ENCODE measurements around the gene SPECC1L.

SPECC1L gene

GRCh38 chr22:24270556-24271385, at the start of gene SPECC1L:
TSS of gene SPECC1L (plus strand) at chr22:24270831. CDS start at chr22:24302232, 31,401 bp downstream.
- peaks cover 8% of the 10 kb centered on the region for H3K4me1 ChIP-seq (ENCODE audit: control insufficient read depth, insufficient read depth, low read length)
- no peaks in the 10 kb centered on the region for H3K27me3 ChIP-seq (ENCODE audit: control insufficient read depth, insufficient read depth, low read length)
- H3K27ac ChIP-seq (ENCODE audit: low read depth, low read length) = peak within 1 kb of the TSS; percentile 88
- no peaks in the 10 kb centered on the region for H3K9me3 ChIP-seq (ENCODE audit: control insufficient read depth, insufficient read depth, low read depth, low read length)
- H3K9ac ChIP-seq (ENCODE audit: low read length) = peak within 1 kb of the TSS; percentile 97
- peak within 1 kb of the TSS; percentile 86 for H3K4me3 ChIP-seq (ENCODE audit: low read depth, low read length)
- H3K36me3 ChIP-seq (ENCODE audit: control insufficient read depth, insufficient read depth, low read length) = no peaks in the 10 kb centered on the region

- Histone ChIP-seq H3K27me3 (ENCODE audit: control insufficient read depth, insufficient read depth, low read length) (no peaks in the 10 kb centered on the region), H3K9me3 (ENCODE audit: control insufficient read depth, insufficient read depth, low read depth, low read length) (peaks cover 5% of the 10 kb centered on the region; the same call in 1 of the 2 replicates), H3K4me1 (ENCODE audit: control insufficient read depth, insufficient read depth, low read length) (no peaks in the 10 kb centered on the region), H3K4me3 (ENCODE audit: low read depth, low read length) (no peak overlapping the region), H3K36me3 (ENCODE audit: control insufficient read depth, insufficient read depth, low read length) (no peaks in the 10 kb centered on the region), H3K9ac (ENCODE audit: low read length) (no peak overlapping the region), H3K27ac (ENCODE audit: low read depth, low read length) (no peak overlapping the region)
Measured at GRCh38 chr22:24224468-24224867, 46.2 kb upstream of the SPECC1L start.

GRCh38 chr22:24225044-24225601, 45.5 kb upstream of the SPECC1L start:
- H3K9me3 ChIP-seq (ENCODE audit: control insufficient read depth, insufficient read depth, low read depth, low read length) = peaks cover 5% of the 10 kb centered on the region; the same call in 1 of the 2 replicates
- H3K4me3 ChIP-seq (ENCODE audit: low read depth, low read length) = no peak overlapping the region
- no peaks in the 10 kb centered on the region for H3K36me3 ChIP-seq (ENCODE audit: control insufficient read depth, insufficient read depth, low read length)
- H3K27me3 ChIP-seq (ENCODE audit: control insufficient read depth, insufficient read depth, low read length) = no peaks in the 10 kb centered on the region
- no peak overlapping the region for H3K9ac ChIP-seq (ENCODE audit: low read length)
- H3K27ac ChIP-seq (ENCODE audit: low read depth, low read length) = no peak overlapping the region
- H3K4me1 ChIP-seq (ENCODE audit: control insufficient read depth, insufficient read depth, low read length) = no peaks in the 10 kb centered on the region

GRCh38 chr22:24225951-24226350, 44.7 kb upstream of the SPECC1L start:
- no peak overlapping the region for H3K9ac ChIP-seq (ENCODE audit: low read length)
- no peak overlapping the region for H3K4me3 ChIP-seq (ENCODE audit: low read depth, low read length)
- no peaks in the 10 kb centered on the region for H3K27me3 ChIP-seq (ENCODE audit: control insufficient read depth, insufficient read depth, low read length)
- no peaks in the 10 kb centered on the region for H3K36me3 ChIP-seq (ENCODE audit: control insufficient read depth, insufficient read depth, low read length)
- H3K9me3 ChIP-seq (ENCODE audit: control insufficient read depth, insufficient read depth, low read depth, low read length) = peaks cover 5% of the 10 kb centered on the region; the same call in 1 of the 2 replicates
- peaks cover 4% of the 10 kb centered on the region; the same call in 1 of the 2 replicates for H3K4me1 ChIP-seq (ENCODE audit: control insufficient read depth, insufficient read depth, low read length)
- no peak overlapping the region for H3K27ac ChIP-seq (ENCODE audit: low read depth, low read length)

GRCh38 chr22:24230911-24231656, 39.5 kb upstream of the SPECC1L start:
- Histone ChIP-seq H3K4me1 (ENCODE audit: control insufficient read depth, insufficient read depth, low read length) (peaks cover 5% of the 10 kb centered on the region; the same call in 1 of the 2 replicates), H3K27ac (ENCODE audit: low read depth, low read length) (no peak overlapping the region), H3K27me3 (ENCODE audit: control insufficient read depth, insufficient read depth, low read length) (no peaks in the 10 kb centered on the region), H3K9me3 (ENCODE audit: control insufficient read depth, insufficient read depth, low read depth, low read length) (no peaks in the 10 kb centered on the region), H3K36me3 (ENCODE audit: control insufficient read depth, insufficient read depth, low read length) (no peaks in the 10 kb centered on the region), H3K4me3 (ENCODE audit: low read depth, low read length) (no peak overlapping the region), H3K9ac (ENCODE audit: low read length) (no peak overlapping the region)

- Histone ChIP-seq H3K36me3 (ENCODE audit: control insufficient read depth, insufficient read depth, low read length) (no peaks in the 10 kb centered on the region), H3K27ac (ENCODE audit: low read depth, low read length) (no peak overlapping the region), H3K27me3 (ENCODE audit: control insufficient read depth, insufficient read depth, low read length) (no peaks in the 10 kb centered on the region), H3K9me3 (ENCODE audit: control insufficient read depth, insufficient read depth, low read depth, low read length) (no peaks in the 10 kb centered on the region), H3K4me1 (ENCODE audit: control insufficient read depth, insufficient read depth, low read length) (peaks cover 5% of the 10 kb centered on the region; the same call in 1 of the 2 replicates), H3K4me3 (ENCODE audit: low read depth, low read length) (no peak overlapping the region), H3K9ac (ENCODE audit: low read length) (no peak overlapping the region)
Measured at GRCh38 chr22:24231706-24232105, 38.9 kb upstream of the SPECC1L start.

GRCh38 chr22:24232124-24232523, 38.5 kb upstream of the SPECC1L start:
- no peak overlapping the region for H3K4me3 ChIP-seq (ENCODE audit: low read depth, low read length)
- H3K36me3 ChIP-seq (ENCODE audit: control insufficient read depth, insufficient read depth, low read length) = no peaks in the 10 kb centered on the region
- H3K9ac ChIP-seq (ENCODE audit: low read length) = no peak overlapping the region
- no peaks in the 10 kb centered on the region for H3K9me3 ChIP-seq (ENCODE audit: control insufficient read depth, insufficient read depth, low read depth, low read length)
- H3K27ac ChIP-seq (ENCODE audit: low read depth, low read length) = no peak overlapping the region
- H3K27me3 ChIP-seq (ENCODE audit: control insufficient read depth, insufficient read depth, low read length) = no peaks in the 10 kb centered on the region
- peaks cover 5% of the 10 kb centered on the region; the same call in 1 of the 2 replicates for H3K4me1 ChIP-seq (ENCODE audit: control insufficient read depth, insufficient read depth, low read length)

GRCh38 chr22:24232725-24233124, 37.9 kb upstream of the SPECC1L start:
- peaks cover 5% of the 10 kb centered on the region; the same call in 1 of the 2 replicates for H3K4me1 ChIP-seq (ENCODE audit: control insufficient read depth, insufficient read depth, low read length)
- no peak overlapping the region for H3K27ac ChIP-seq (ENCODE audit: low read depth, low read length)

GRCh38 chr22:24233235-24233634, 37.4 kb upstream of the SPECC1L start:
- H3K4me3 ChIP-seq (ENCODE audit: low read depth, low read length) = no peak overlapping the region

More at GRCh38 chr22:24232725-24233124, 37.9 kb upstream of the SPECC1L start:
- H3K4me3 ChIP-seq (ENCODE audit: low read depth, low read length) = no peak overlapping the region
- no peaks in the 10 kb centered on the region for H3K36me3 ChIP-seq (ENCODE audit: control insufficient read depth, insufficient read depth, low read length)
- no peak overlapping the region for H3K9ac ChIP-seq (ENCODE audit: low read length)
- H3K9me3 ChIP-seq (ENCODE audit: control insufficient read depth, insufficient read depth, low read depth, low read length) = no peaks in the 10 kb centered on the region
- no peaks in the 10 kb centered on the region for H3K27me3 ChIP-seq (ENCODE audit: control insufficient read depth, insufficient read depth, low read length)

GRCh38 chr22:24233816-24234215, 36.8 kb upstream of the SPECC1L start:
- H3K9ac ChIP-seq (ENCODE audit: low read length) = no peak overlapping the region
- H3K9me3 ChIP-seq (ENCODE audit: control insufficient read depth, insufficient read depth, low read depth, low read length) = no peaks in the 10 kb centered on the region
- no peak overlapping the region for H3K4me3 ChIP-seq (ENCODE audit: low read depth, low read length)
- no peaks in the 10 kb centered on the region for H3K27me3 ChIP-seq (ENCODE audit: control insufficient read depth, insufficient read depth, low read length)
- peaks cover 5% of the 10 kb centered on the region; the same call in 1 of the 2 replicates for H3K4me1 ChIP-seq (ENCODE audit: control insufficient read depth, insufficient read depth, low read length)
- H3K36me3 ChIP-seq (ENCODE audit: control insufficient read depth, insufficient read depth, low read length) = no peaks in the 10 kb centered on the region
- no peak overlapping the region for H3K27ac ChIP-seq (ENCODE audit: low read depth, low read length)

More at GRCh38 chr22:24233235-24233634, 37.4 kb upstream of the SPECC1L start:
- no peaks in the 10 kb centered on the region for H3K27me3 ChIP-seq (ENCODE audit: control insufficient read depth, insufficient read depth, low read length)
- no peaks in the 10 kb centered on the region for H3K36me3 ChIP-seq (ENCODE audit: control insufficient read depth, insufficient read depth, low read length)
- H3K9ac ChIP-seq (ENCODE audit: low read length) = no peak overlapping the region
- H3K27ac ChIP-seq (ENCODE audit: low read depth, low read length) = no peak overlapping the region
- no peaks in the 10 kb centered on the region for H3K9me3 ChIP-seq (ENCODE audit: control insufficient read depth, insufficient read depth, low read depth, low read length)
- H3K4me1 ChIP-seq (ENCODE audit: control insufficient read depth, insufficient read depth, low read length) = peaks cover 5% of the 10 kb centered on the region; the same call in 1 of the 2 replicates

All from HUES6 (cell line).